Keratinocyte (primary cell): ENCODE results near the gene PRSS23. TPM values are rescaled to one million over a fixed set of nuclear protein-coding genes. Genes with fewer than 3 reads are reported as not detected.

Experiments used
- DNase-seq: peaks from one replicate; pipeline ENCODE4 v3.0.0-alpha.2; 2011; ENCODE audit warnings: low read depth, missing footprints, low spot score
- FAIRE-seq: peaks from 2 replicates; lab custom pipeline; 2011; peaks lifted over from hg19 to GRCh38; lab: Jason Lieb, UNC
- H2AFZ ChIP-seq: 2 replicates; pipeline ENCODE4 v1.6.0; 2012; ENCODE audit warnings: low read length, control low read depth, inconsistent platforms; ENCODE audit not compliant: control insufficient read depth
- H3K27ac ChIP-seq: 2 replicates; pipeline ENCODE4 v1.5.1; 2011; ENCODE audit warnings: low read length; ENCODE audit not compliant: control insufficient read depth, insufficient read depth
- H3K27me3 ChIP-seq: 3 replicates; pipeline ENCODE4 v1.6.0; 2011; ENCODE audit warnings: low read length; ENCODE audit not compliant: control insufficient read depth, insufficient read depth; ENCODE audit errors: extremely low read depth
- H3K36me3 ChIP-seq, 2 experiments: 2 replicates in 1 of 2; 3 replicates in 1 of 2; pipeline ENCODE4 v1.5.1; 2011; ENCODE audit warnings: low read length in 2 of 2, mild to moderate bottlenecking in 1 of 2; ENCODE audit not compliant: control insufficient read depth in 2 of 2, insufficient read depth in 2 of 2; ENCODE audit errors: extremely low read depth in 1 of 2
- H3K4me1 ChIP-seq: 3 replicates; pipeline ENCODE4 v1.5.1; 2011; ENCODE audit warnings: low read length; ENCODE audit not compliant: control insufficient read depth, insufficient read depth; ENCODE audit errors: extremely low read depth
- H3K4me2 ChIP-seq: 3 replicates; pipeline ENCODE4 v1.6.0; 2011; ENCODE audit warnings: low read depth, low read length; ENCODE audit not compliant: control insufficient read depth, insufficient read depth; ENCODE audit errors: extremely low read depth
- H3K4me3 ChIP-seq, 3 experiments: fragments of 200-600 bp in 1 of 3; sonication (generic) in 1 of 3; 2 replicates in 2 of 3; 3 replicates in 1 of 3; pipeline ENCODE4 v1.5.1; 2011 to 2016; ENCODE audit warnings: low read length in 3 of 3, mild to moderate bottlenecking in 3 of 3, control low read depth in 2 of 3, inconsistent platforms in 1 of 3, low read depth in 1 of 3, mixed read lengths in 1 of 3, mixed run types in 1 of 3, moderate library complexity in 1 of 3; ENCODE audit not compliant: control insufficient read depth in 2 of 3, insufficient read depth in 2 of 3; ENCODE audit errors: extremely low read depth in 1 of 3
- H3K79me2 ChIP-seq: 2 replicates; pipeline ENCODE4 v1.6.0; 2012; ENCODE audit warnings: low read length; ENCODE audit not compliant: control insufficient read depth, insufficient read depth
- H3K9ac ChIP-seq: 3 replicates; pipeline ENCODE4 v1.6.0; 2011; ENCODE audit warnings: low read length; ENCODE audit not compliant: control insufficient read depth, insufficient read depth; ENCODE audit errors: extremely low read depth
- H3K9me1 ChIP-seq: 3 replicates; pipeline ENCODE4 v1.6.0; 2011; ENCODE audit warnings: low read length; ENCODE audit not compliant: control insufficient read depth, insufficient read depth; ENCODE audit errors: extremely low read depth
- H3K9me3 ChIP-seq: 2 replicates; pipeline ENCODE4 v1.5.1; 2012; ENCODE audit warnings: low read depth, low read length; ENCODE audit not compliant: control insufficient read depth
- H4K20me1 ChIP-seq: 3 replicates; pipeline ENCODE4 v1.6.0; 2011; ENCODE audit warnings: low read length; ENCODE audit not compliant: control insufficient read depth, insufficient read depth; ENCODE audit errors: extremely low read depth
- EZH2 ChIP-seq: IDR thresholded peaks from one replicate; pipeline ENCODE4 v1.6.1; 2012; ENCODE audit warnings: inconsistent platforms, mild to moderate bottlenecking, low read length, moderate library complexity
- dilution Hi-C: fragments of 300-500 bp; cut with MboI; formaldehyde crosslinking; loops from one replicate; pipeline ENCODE4 v1.7.0; 2020; ENCODE audit warnings: low sequenced_read_pairs; ENCODE audit not compliant: extremely low pct_ligation_motif_present
- polyA plus RNA-seq, 5 experiments: library from polyadenylated mRNA; depleted of rRNA in 3 of 5; stranded (reverse) in 3 of 5; stranded (forward) in 1 of 5; unstranded in 1 of 5; fragments of >200 nt; gene quantifications; 1 replicate in 1 of 5; 2 replicates in 3 of 5; 3 replicates in 1 of 5; pipeline versions ENCODE4 v1.2.1 to v1.2.3, GENCODE V29; 2011 to 2012; ENCODE audit warnings: missing spikeins in 2 of 5, low read depth in 1 of 5, low replicate concordance in 1 of 5
- TF ChIP-seq, protein P1 (sequence below), 3 experiments: IDR thresholded peaks in 1 of 3; conservative IDR thresholded peaks in 1 of 3; optimal IDR thresholded peaks in 1 of 3; 2 replicates in 2 of 3; 3 replicates in 1 of 3; pipeline versions ENCODE3 to v1.5.1; 2011; ENCODE audit warnings: low read length in 3 of 3, mild to moderate bottlenecking in 3 of 3, moderate library complexity in 2 of 3, control low read depth in 1 of 3, inconsistent platforms in 1 of 3; ENCODE audit not compliant: insufficient read depth in 2 of 3; ENCODE audit errors: extremely low read depth in 1 of 3

PRSS23 gene
- polyA plus RNA-seq, 1 donor (not counting 4 experiments of a cell fraction or from before 2014, with no cell fraction given), result 143 TPM

DNA sequence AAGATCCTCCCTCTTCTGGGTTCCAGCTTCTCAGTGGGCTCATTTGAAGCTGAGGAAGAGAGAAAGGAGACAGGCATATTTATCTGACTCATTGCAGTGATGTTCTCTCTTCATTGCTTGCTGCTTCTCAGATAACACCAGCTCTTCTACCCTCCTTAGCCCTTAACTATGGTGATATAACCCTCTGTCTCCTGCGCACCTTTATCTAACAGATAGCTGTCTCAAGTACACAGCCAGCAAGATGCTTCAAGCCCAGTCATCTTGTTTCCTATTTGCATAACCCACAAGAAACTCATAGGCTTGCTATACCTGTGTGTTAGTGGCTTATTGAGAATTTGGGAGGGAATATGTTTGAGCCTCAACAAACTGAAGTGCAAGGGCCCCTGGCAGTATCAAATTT is 12.6 kb downstream of the PRSS23 start:
- no peak overlapping the region for H2AFZ ChIP-seq
- H3K27ac ChIP-seq, result no peak overlapping the region
- H3K36me3 ChIP-seq, result peaks cover 5 to 7% of the 10 kb centered on the region in 2 experiments
- no peak overlapping the region for H3K9ac ChIP-seq
- TF ChIP-seq EZH2, result no peak
- TF ChIP-seq, protein P1, sequence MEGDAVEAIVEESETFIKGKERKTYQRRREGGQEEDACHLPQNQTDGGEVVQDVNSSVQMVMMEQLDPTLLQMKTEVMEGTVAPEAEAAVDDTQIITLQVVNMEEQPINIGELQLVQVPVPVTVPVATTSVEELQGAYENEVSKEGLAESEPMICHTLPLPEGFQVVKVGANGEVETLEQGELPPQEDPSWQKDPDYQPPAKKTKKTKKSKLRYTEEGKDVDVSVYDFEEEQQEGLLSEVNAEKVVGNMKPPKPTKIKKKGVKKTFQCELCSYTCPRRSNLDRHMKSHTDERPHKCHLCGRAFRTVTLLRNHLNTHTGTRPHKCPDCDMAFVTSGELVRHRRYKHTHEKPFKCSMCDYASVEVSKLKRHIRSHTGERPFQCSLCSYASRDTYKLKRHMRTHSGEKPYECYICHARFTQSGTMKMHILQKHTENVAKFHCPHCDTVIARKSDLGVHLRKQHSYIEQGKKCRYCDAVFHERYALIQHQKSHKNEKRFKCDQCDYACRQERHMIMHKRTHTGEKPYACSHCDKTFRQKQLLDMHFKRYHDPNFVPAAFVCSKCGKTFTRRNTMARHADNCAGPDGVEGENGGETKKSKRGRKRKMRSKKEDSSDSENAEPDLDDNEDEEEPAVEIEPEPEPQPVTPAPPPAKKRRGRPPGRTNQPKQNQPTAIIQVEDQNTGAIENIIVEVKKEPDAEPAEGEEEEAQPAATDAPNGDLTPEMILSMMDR (optimal IDR thresholded peaks at IDR 0.05 in 1 of 3, IDR thresholded peaks at IDR 0.05 in 1 of 3, conservative IDR thresholded peaks at IDR 0.05 in 1 of 3; ENCODE audit: extremely low read depth in 1 of 3, insufficient read depth in 2 of 3, low read length in 3 of 3), result no peak
- H3K4me2 ChIP-seq, result no peak overlapping the region
- H3K9me1 ChIP-seq, result no peaks in the 10 kb centered on the region
- H3K9me3 ChIP-seq, result no peaks in the 10 kb centered on the region
- H3K4me3 ChIP-seq, result no peak overlapping the region
- H4K20me1 ChIP-seq, result no peaks in the 10 kb centered on the region
- dilution Hi-C loops, result no loop called here
- peaks cover 37% of the 10 kb centered on the region for H3K4me1 ChIP-seq
- no peak for FAIRE-seq
- no peaks in the 10 kb centered on the region for H3K27me3 ChIP-seq
- H3K79me2 ChIP-seq, result peaks cover 21% of the 10 kb centered on the region
- DNase-seq, result no peak

DNA sequence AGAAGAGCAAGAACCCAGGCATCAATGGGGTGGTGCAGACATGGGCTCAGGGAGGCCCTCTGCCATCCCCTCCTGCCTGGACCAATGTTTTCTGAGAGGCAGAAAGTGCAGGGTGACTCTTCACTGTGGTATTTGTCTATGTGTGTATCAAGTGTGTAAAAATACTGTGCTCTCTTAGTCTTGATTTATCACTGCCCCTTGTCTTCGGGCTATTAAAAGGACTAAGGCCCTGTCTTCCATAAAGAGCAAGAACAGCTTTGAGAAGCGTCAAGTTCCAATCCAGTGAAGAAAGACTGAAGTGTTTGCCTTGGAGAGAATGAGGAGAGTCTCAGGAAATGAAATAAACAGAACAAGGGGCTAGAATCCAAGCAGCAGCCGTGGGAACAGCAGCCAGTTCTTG is 14.4 kb downstream of the PRSS23 start:
- no peak for FAIRE-seq
- Histone ChIP-seq H3K9me1 (no peaks in the 10 kb centered on the region), H3K36me3 (no peaks in the 10 kb centered on the region), H4K20me1 (no peaks in the 10 kb centered on the region), H2AFZ (no peak overlapping the region), H3K9me3 (no peaks in the 10 kb centered on the region), H3K4me1 (peaks cover 41% of the 10 kb centered on the region), H3K9ac (no peak overlapping the region), H3K4me2 (no peak overlapping the region), H3K27me3 (no peaks in the 10 kb centered on the region), H3K27ac (no peak overlapping the region), H3K79me2 (peaks cover 4% of the 10 kb centered on the region), H3K4me3 (no peak overlapping the region)
- no peak for DNase-seq
- TF ChIP-seq, protein P1 (optimal IDR thresholded peaks at IDR 0.05 in 1 of 3, IDR thresholded peaks at IDR 0.05 in 1 of 3, conservative IDR thresholded peaks at IDR 0.05 in 1 of 3; ENCODE audit: extremely low read depth in 1 of 3, insufficient read depth in 2 of 3, low read length in 3 of 3), result no peak
- no peak for TF ChIP-seq EZH2
- dilution Hi-C loops, result no loop called here
